Neural cell (in vitro differentiated cells): ENCODE measurements around the gene TIMELESS.

Source experiments
- TF ChIP-seq, protein P1 (sequence below): fragments of 450-650 bp; IDR thresholded peaks from 2 replicates; pipeline ENCODE4 v1.5.1; 2014; ENCODE audit warnings: antibody characterized with exemption, mild to moderate bottlenecking, moderate library complexity; ENCODE audit not compliant: poor library complexity, severe bottlenecking
- TF ChIP-seq, protein P2 (sequence below): IDR thresholded peaks from 2 replicates; pipeline ENCODE4 v1.6.1; 2012; ENCODE audit warnings: borderline replicate concordance

DNA sequence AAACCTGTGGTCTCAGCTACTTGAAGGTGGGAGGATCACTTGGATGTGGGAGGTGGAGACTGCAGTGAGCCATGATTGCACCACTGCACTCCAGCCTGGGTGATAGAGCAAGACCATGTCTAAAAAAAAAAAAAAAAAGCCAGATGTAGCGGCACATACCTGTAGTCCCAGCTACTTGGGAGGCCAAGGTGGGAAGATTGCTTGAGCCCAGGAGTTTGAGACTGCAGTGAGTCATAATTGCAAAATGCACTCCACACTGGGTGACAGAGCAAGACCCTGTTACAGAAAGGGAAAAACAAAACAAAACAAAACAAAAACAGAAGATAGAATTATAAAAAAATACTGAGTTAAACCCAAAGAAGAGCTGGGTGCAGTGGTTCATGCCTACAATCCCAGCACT is 57.5 kb downstream of the TIMELESS start:
- TF ChIP-seq, protein P1, sequence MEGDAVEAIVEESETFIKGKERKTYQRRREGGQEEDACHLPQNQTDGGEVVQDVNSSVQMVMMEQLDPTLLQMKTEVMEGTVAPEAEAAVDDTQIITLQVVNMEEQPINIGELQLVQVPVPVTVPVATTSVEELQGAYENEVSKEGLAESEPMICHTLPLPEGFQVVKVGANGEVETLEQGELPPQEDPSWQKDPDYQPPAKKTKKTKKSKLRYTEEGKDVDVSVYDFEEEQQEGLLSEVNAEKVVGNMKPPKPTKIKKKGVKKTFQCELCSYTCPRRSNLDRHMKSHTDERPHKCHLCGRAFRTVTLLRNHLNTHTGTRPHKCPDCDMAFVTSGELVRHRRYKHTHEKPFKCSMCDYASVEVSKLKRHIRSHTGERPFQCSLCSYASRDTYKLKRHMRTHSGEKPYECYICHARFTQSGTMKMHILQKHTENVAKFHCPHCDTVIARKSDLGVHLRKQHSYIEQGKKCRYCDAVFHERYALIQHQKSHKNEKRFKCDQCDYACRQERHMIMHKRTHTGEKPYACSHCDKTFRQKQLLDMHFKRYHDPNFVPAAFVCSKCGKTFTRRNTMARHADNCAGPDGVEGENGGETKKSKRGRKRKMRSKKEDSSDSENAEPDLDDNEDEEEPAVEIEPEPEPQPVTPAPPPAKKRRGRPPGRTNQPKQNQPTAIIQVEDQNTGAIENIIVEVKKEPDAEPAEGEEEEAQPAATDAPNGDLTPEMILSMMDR = no peak
- TF ChIP-seq, protein P2, sequence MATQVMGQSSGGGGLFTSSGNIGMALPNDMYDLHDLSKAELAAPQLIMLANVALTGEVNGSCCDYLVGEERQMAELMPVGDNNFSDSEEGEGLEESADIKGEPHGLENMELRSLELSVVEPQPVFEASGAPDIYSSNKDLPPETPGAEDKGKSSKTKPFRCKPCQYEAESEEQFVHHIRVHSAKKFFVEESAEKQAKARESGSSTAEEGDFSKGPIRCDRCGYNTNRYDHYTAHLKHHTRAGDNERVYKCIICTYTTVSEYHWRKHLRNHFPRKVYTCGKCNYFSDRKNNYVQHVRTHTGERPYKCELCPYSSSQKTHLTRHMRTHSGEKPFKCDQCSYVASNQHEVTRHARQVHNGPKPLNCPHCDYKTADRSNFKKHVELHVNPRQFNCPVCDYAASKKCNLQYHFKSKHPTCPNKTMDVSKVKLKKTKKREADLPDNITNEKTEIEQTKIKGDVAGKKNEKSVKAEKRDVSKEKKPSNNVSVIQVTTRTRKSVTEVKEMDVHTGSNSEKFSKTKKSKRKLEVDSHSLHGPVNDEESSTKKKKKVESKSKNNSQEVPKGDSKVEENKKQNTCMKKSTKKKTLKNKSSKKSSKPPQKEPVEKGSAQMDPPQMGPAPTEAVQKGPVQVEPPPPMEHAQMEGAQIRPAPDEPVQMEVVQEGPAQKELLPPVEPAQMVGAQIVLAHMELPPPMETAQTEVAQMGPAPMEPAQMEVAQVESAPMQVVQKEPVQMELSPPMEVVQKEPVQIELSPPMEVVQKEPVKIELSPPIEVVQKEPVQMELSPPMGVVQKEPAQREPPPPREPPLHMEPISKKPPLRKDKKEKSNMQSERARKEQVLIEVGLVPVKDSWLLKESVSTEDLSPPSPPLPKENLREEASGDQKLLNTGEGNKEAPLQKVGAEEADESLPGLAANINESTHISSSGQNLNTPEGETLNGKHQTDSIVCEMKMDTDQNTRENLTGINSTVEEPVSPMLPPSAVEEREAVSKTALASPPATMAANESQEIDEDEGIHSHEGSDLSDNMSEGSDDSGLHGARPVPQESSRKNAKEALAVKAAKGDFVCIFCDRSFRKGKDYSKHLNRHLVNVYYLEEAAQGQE = no peak
